Coronary artery (tissue), 2 donors: ENCODE data around the gene FAM187B.
A peak's percentile ranks its signal among the peaks of the same experiment; 100 is the strongest.
"Not testable (repeated sequence)": the region's sequence is repeated elsewhere in the genome, so short reads cannot be mapped to it uniquely, and the experiment has no call there.

Experiments
- DNase-seq: peaks from one replicate; pipeline ENCODE4 v3.0.0-alpha.2; 2017; ENCODE audit warnings: low spot score
- H3K27ac ChIP-seq, 2 donors: fragments of 200-600 bp; sonication (generic); one replicate each; pipeline ENCODE4 v1.5.1; 2016 to 2019
- H3K4me3 ChIP-seq: fragments of 200-600 bp; sonication (generic); 2 replicates; pipeline ENCODE4 v1.5.1; 2016; ENCODE audit warnings: mild to moderate bottlenecking, moderate library complexity
- TF ChIP-seq, protein P1 (sequence below): fragments of 200-600 bp; sonication (generic); IDR thresholded peaks from one replicate; pipeline ENCODE4 v1.5.1; 2019; ENCODE audit warnings: antibody characterized with exemption

The FAM187B gene

DNA sequence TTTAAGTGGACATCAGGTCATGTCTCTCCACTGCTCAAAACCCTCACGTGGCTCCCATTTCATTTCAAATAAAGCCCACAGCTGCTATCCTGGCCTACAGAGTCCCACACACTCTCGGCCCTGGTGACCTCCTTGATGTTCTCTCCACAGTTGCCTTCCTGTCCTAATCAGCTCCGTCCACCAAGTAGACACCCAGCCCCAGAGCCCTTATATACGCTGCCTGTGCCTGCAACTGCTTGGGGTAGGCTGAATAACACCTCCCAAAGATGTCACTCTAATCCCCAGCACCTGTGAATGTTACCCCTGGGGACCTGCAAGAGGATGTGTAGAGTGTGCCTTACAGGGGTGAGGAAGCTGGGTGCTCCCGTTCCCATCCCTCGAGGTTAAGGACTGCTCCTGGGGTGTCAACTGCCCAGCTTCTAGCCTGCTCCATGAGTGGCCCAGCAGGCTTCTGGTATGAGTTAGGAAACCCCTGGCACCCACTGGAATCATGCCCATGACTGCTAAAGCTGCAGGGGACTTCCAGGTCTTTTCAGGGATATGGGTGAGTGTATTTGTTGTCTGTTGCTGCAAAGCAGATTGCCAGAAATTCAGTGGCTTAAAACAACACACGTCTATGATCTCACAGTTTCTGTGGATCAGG is 6.0 kb downstream of the FAM187B start:
- no peak for DNase-seq
- Histone ChIP-seq H3K4me3 (no peak overlapping the region), H3K27ac (no peak overlapping the region)
- TF ChIP-seq, protein P1, sequence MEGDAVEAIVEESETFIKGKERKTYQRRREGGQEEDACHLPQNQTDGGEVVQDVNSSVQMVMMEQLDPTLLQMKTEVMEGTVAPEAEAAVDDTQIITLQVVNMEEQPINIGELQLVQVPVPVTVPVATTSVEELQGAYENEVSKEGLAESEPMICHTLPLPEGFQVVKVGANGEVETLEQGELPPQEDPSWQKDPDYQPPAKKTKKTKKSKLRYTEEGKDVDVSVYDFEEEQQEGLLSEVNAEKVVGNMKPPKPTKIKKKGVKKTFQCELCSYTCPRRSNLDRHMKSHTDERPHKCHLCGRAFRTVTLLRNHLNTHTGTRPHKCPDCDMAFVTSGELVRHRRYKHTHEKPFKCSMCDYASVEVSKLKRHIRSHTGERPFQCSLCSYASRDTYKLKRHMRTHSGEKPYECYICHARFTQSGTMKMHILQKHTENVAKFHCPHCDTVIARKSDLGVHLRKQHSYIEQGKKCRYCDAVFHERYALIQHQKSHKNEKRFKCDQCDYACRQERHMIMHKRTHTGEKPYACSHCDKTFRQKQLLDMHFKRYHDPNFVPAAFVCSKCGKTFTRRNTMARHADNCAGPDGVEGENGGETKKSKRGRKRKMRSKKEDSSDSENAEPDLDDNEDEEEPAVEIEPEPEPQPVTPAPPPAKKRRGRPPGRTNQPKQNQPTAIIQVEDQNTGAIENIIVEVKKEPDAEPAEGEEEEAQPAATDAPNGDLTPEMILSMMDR = no peak

DNA sequence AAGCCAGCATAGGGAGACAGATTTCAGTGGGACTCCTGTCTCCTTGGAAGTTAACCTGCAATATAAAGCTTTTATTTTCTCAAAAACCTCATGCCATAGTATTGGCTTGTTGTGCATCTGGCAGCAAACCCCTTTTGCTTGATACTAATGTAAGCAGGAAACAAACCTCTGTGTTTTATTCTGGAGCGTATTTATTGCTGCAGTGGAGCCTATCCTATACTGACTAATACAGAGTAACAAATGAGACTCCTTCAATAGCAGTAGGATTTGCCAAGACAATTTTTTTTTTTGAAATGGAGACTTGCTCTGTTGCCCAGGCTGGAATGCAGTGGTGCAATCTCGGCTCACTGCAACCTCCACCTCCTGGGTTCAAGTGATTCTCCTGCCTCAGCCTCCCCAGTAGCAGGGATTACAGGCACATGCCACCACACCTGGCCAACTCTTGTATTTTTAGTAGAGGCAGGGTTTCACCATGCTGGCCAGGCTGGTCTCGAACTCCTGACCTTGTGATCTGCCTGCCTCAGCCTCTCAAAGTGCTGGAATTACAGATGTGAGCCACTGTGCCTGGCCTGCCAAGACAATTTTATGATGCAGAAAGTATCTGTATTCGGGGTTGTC is 7.5 kb downstream of the FAM187B start:
- H3K27ac ChIP-seq, H3K4me3 ChIP-seq, DNase-seq: not testable (repeated sequence)

DNA sequence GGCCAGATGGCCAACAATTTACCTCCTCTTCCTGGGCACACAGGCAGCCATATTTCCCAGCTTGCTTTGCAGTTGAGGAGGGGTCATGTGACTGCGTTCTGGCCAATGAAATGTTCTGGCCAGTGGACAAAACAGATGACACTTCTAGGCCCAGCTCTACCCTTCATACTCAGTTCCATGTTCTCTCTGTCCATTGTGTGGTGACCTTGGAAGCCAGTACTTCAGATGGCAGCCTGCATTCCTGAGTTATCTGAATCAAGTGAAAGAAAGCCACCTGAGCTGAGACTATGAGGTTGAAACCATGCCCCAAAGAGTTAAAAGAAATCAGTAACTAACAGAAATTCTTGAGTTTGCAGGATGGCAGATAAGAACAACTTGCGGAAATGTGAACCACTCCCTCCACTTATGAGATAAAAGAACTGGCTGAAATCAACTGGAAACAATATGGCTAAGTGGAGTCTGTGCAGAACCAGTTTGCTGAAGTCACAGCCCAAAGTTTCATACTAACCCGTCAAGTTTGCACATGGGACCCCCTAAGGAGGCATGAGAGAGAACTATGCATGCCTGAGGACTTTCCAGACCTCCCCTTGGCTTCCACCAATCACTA is 8.1 kb downstream of the FAM187B start:
- peak; percentile 4 for DNase-seq
- TF ChIP-seq, protein P1 = no peak
- H3K27ac ChIP-seq = no peak overlapping the region

DNA sequence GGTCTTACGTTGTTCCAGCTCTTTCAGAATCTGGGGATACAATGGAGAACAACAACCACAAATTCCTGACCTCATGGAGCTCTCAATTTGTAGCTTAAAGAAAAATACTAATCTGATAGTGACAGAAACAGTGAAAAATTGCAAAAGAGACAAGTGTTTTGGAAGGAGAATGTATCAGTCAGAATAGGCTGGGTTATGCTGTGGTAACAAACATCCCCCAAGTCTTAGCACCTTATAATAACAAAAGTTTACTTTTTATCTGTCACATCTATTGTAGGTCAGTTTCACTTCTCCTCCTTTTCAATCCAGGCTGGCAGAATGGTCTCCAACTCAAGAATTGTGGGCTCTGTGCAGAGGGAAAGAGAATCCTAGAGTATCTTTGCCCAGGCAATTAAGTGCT is 9.5 kb downstream of the FAM187B start:
- DNase-seq = no peak
- TF ChIP-seq, protein P1 = no peak
- Histone ChIP-seq H3K4me3 (no peak overlapping the region), H3K27ac (no peak overlapping the region)

More for the DNA sequence above, 8.1 kb downstream of the FAM187B start:
- no peak overlapping the region for H3K4me3 ChIP-seq

DNA sequence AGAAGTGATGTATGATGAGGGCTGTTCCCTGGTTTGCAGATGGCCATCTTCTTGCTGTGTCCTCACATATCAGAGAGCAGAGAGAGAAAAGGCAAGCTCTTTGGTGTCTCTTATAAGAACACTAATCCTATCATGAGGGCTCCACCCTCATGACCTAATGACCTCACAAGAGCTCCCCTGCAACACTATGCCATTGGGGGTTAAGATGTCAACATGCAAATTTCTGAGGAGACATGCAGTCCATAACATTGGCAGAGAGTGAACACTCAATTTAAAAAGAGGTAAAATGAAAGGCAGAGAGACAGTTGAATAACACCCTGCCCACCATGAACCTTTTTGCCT is 10.9 kb downstream of the FAM187B start:
- Histone ChIP-seq H3K4me3 (no peak overlapping the region), H3K27ac (peak overlapping the region in 1 of 2 donors; percentile 14)
- DNase-seq = no peak
- TF ChIP-seq, protein P1 = no peak

DNA sequence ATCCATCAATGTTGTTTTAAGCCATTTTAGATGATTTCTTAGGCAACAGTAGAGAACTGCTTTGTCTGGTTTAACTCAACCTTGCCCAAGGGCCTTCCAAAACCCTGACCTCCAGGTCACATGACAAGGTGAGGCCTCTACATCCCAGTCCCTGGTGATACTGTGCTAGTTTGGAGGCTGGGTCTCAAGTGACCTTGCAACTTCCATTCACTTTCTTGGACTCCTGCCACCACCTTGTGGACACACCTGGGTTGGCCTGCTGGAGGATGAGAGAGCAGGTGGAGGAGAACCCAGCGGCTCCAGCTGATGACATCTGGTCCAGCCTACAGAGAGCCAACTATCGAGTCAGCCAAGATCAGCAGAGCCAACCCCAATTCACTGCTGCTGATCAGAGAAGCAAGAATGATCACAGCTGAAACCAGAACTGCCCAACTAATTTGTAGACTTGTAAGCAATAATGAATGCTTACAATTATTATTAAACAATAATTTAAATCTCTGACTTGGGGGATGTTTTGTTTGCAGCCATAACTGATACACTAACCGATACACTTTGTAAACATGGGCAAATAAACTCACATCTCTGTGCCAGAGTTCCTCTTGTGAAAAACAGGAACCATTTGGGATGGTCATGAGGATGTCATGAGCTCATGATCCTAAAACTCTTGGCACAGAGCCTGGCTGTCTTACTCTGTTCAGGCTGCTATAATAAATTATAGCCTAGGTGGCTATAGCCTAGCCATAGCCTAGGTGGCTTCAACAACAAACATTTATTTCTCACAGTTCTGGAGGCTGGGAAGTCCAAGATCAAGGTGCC is 11.5 kb downstream of the FAM187B start:
- DNase-seq = peak; percentile 59
- Histone ChIP-seq H3K27ac (no peak overlapping the region), H3K4me3 (no peak overlapping the region)
- TF ChIP-seq, protein P1 = no peak
